Sciatic nerve (tissue), 2 donors: Measurements from ENCODE around the gene GAB1. TPM values are rescaled to one million over a fixed set of nuclear protein-coding genes. Genes with fewer than 3 reads are reported as not detected.

Experiments
- ATAC-seq: fragments of 200-7000 bp; cut with Tn5 transposase; one replicate; pipeline ENCODE4 v1.9.1; 2020; ENCODE audit warnings: mild to moderate bottlenecking, moderate library complexity
- DNase-seq: peaks from one replicate; pipeline ENCODE4 v3.0.0-alpha.2; 2020; ENCODE audit warnings: low spot score
- intact Hi-C: fragments of 100-400 bp; cut with DNase I; formaldehyde crosslinking; loops from one replicate; pipeline ENCODE4 v1.14.2; 2022
- total RNA-seq: library from RNA; stranded (reverse); fragmentation: NEBNext Ultra II Directional; extraction: Animal tissue kit (Norgen Biotek cat#: 25700); gene quantifications from one replicate; pipeline ENCODE4 v1.2.1, GENCODE V29; 2021
- donor health status: DM: no; HTN: no; CAD: no.
- donor health status: DM: no; HTN: no; CAD: no.

The GAB1 gene
- total RNA-seq, 1 donor from 2014 or later: 279 TPM

- no peak for DNase-seq
- peak; percentile 16 for ATAC-seq
- intact Hi-C loops: no loop called here
Measured at GRCh38 chr4:143377611-143378099, 41.0 kb downstream of the GAB1 start.

GRCh38 chr4:143380629-143381028, 44.0 kb downstream of the GAB1 start:
- ATAC-seq (no peak), DNase-seq (no peak)
- intact Hi-C loops: no loop called here

- intact Hi-C loops: no loop called here
- DNase-seq (peak; percentile 83), ATAC-seq (peak; percentile 80)
Measured at GRCh38 chr4:143381189-143382118, 44.8 kb downstream of the GAB1 start.

GRCh38 chr4:143382596-143382995, 45.9 kb downstream of the GAB1 start:
- DNase-seq: no peak
- peak; percentile 6 for ATAC-seq
- intact Hi-C loops: no loop called here

- intact Hi-C loops: no loop called here
- no peak for ATAC-seq
- no peak for DNase-seq
Measured at GRCh38 chr4:143383005-143383574, 46.4 kb downstream of the GAB1 start.

GRCh38 chr4:143384381-143384994, 47.8 kb downstream of the GAB1 start:
- peak; percentile 61 for ATAC-seq
- intact Hi-C loops: no loop called here
- no peak for DNase-seq

GRCh38 chr4:143386812-143387211, 50.1 kb downstream of the GAB1 start:
- no peak for ATAC-seq
- intact Hi-C loops: no loop called here

GRCh38 chr4:143389579-143390195, 53.0 kb downstream of the GAB1 start:
- intact Hi-C loops: no loop called here
- DNase-seq (no peak), ATAC-seq (peak; percentile 79)

More at GRCh38 chr4:143386812-143387211, 50.1 kb downstream of the GAB1 start:
- no peak for DNase-seq

GRCh38 chr4:143390764-143391163, 54.1 kb downstream of the GAB1 start:
- intact Hi-C loops: no loop called here
- peak; percentile 54 for ATAC-seq
- DNase-seq: no peak

GRCh38 chr4:143391261-143391660, 54.6 kb downstream of the GAB1 start:
- intact Hi-C loops: no loop called here
- ATAC-seq: no peak

GRCh38 chr4:143391895-143392294, 55.2 kb downstream of the GAB1 start:
- no peak for DNase-seq
- intact Hi-C loops: no loop called here
- ATAC-seq: no peak

More at GRCh38 chr4:143391261-143391660, 54.6 kb downstream of the GAB1 start:
- no peak for DNase-seq

- intact Hi-C loops: no loop called here
- DNase-seq (no peak), ATAC-seq (no peak)
Measured at GRCh38 chr4:143393195-143393594, 56.5 kb downstream of the GAB1 start.

- DNase-seq (no peak), ATAC-seq (no peak)
- intact Hi-C loops: no loop called here
Measured at GRCh38 chr4:143394739-143395453, 58.2 kb downstream of the GAB1 start.

- DNase-seq: no peak
- no peak for ATAC-seq
- intact Hi-C loops: no loop called here
Measured at GRCh38 chr4:143396695-143397094, 60.0 kb downstream of the GAB1 start.

GRCh38 chr4:143397335-143397734, 60.7 kb downstream of the GAB1 start:
- intact Hi-C loops: no loop called here
- no peak for ATAC-seq

GRCh38 chr4:143397887-143398286, 61.2 kb downstream of the GAB1 start:
- ATAC-seq (no peak), DNase-seq (no peak)
- intact Hi-C loops: no loop called here

More at GRCh38 chr4:143397335-143397734, 60.7 kb downstream of the GAB1 start:
- no peak for DNase-seq

GRCh38 chr4:143399113-143399949, 62.7 kb downstream of the GAB1 start:
- ATAC-seq: no peak
- intact Hi-C loops: no loop called here
- DNase-seq: no peak

GRCh38 chr4:143400082-143400481, 63.4 kb downstream of the GAB1 start:
- DNase-seq (no peak), ATAC-seq (no peak)
- intact Hi-C loops: no loop called here
